Measurements from ENCODE around the gene PHTF2. TPM values are rescaled to one million over a fixed set of nuclear protein-coding genes. Genes with fewer than 3 reads are reported as not detected.

Gene PHTF2
- total RNA-seq, 2 donors from 2014 or later, result 39.4 to 45.9 TPM

GRCh38 chr7:77811516-77812289 is 13.1 kb downstream of the PHTF2 start:
- no peak for DNase-seq (ENCODE audit: low spot score)
- Histone ChIP-seq H3K4me3 (no peak overlapping the region), H3K9me3 (peaks cover 11% of the 10 kb centered on the region), H3K27me3 (replicated peaks; ENCODE audit: insufficient read depth) (no peaks in the 10 kb centered on the region), H3K27ac (peak overlapping the region in 1 of 2 donors; percentile 51), H3K36me3 (no peaks in the 10 kb centered on the region), H3K4me1 (ENCODE audit: control insufficient read depth in 1 of 2, low read depth in 2 of 2) (peaks cover 11 to 12% of the 10 kb centered on the region in 2 donors)
- no peak for TF ChIP-seq CTCF (IDR thresholded peaks at IDR 0.05)
- no peak for ATAC-seq (ENCODE audit: insufficient number of reproducible peaks, low FRiP score, low read depth)

DNA sequence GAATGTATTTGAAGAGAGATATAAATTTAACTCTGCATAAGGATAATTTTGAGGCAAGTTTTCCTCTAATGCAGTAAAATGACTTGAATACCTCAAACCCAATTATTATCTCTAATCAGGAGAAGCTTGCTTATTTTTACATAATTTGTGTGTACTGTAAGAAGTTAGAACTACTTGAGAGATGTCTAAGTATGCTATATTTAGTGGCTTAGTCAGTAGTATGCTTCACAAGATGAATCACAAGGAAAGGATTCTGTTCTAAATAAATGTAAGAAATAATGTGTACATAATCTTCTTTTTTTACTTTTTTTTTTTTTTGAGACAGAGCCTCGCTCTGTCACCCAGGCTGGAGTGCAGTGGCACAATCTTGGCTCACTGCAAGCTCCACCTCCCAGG is 13.7 kb downstream of the PHTF2 start:
- Histone ChIP-seq H3K4me3 (no peak overlapping the region), H3K27me3 (replicated peaks; ENCODE audit: insufficient read depth) (no peaks in the 10 kb centered on the region), H3K4me1 (ENCODE audit: control insufficient read depth in 1 of 2, low read depth in 2 of 2) (peaks cover 11 to 12% of the 10 kb centered on the region in 2 donors), H3K36me3 (no peaks in the 10 kb centered on the region), H3K9me3 (peaks cover 5% of the 10 kb centered on the region), H3K27ac (peak overlapping the region in 1 of 2 donors; percentile 51)
- TF ChIP-seq CTCF (IDR thresholded peaks at IDR 0.05), result no peak
- ATAC-seq (ENCODE audit: insufficient number of reproducible peaks, low FRiP score, low read depth), result no peak
- DNase-seq (ENCODE audit: low spot score), result no peak

- no peak for TF ChIP-seq CTCF (IDR thresholded peaks at IDR 0.05)
- no peak overlapping the region for H3K27ac ChIP-seq
- no peak overlapping the region for H3K4me3 ChIP-seq
- no peaks in the 10 kb centered on the region for H3K36me3 ChIP-seq
- DNase-seq (ENCODE audit: low spot score) (no peak), ATAC-seq (ENCODE audit: insufficient number of reproducible peaks, low FRiP score, low read depth) (no peak)
- no peaks in the 10 kb centered on the region for H3K9me3 ChIP-seq
- H3K4me1 ChIP-seq (ENCODE audit: control insufficient read depth in 1 of 2, low read depth in 2 of 2), result peaks cover 11 to 12% of the 10 kb centered on the region in 2 donors
- H3K27me3 ChIP-seq (replicated peaks; ENCODE audit: insufficient read depth), result no peaks in the 10 kb centered on the region
These were observed 14.6 kb downstream of the PHTF2 start for GRCh38 chr7:77813180-77813579.

DNA sequence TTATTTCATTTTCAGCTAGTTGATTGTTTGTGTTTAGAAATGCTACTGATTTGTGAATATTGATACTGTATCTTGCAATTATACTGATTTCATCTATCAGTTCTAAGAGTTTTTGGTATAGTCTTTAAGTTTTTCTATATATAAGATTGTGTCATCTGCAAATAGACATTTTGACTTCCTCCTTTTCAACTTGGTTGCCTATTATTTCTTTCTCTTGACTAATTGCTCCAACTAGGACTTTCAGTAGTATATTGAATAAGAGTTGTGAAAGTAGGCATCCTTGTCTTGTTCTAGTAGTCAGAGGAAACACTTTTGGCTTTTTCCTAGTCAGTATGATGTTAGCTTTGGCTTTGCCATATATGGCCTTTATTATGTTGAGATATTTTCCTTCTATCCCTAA is 20.4 kb downstream of the PHTF2 start:
- Histone ChIP-seq H3K9me3 (peaks cover 14% of the 10 kb centered on the region), H3K27me3 (replicated peaks; ENCODE audit: insufficient read depth) (no peaks in the 10 kb centered on the region), H3K36me3 (no peaks in the 10 kb centered on the region), H3K27ac (no peak overlapping the region), H3K4me3 (no peak overlapping the region), H3K4me1 (ENCODE audit: control insufficient read depth in 1 of 2, low read depth in 2 of 2) (peaks cover 4 to 10% of the 10 kb centered on the region in 2 donors)
- DNase-seq (ENCODE audit: low spot score) (no peak), ATAC-seq (ENCODE audit: insufficient number of reproducible peaks, low FRiP score, low read depth) (no peak)
- no peak for TF ChIP-seq CTCF (IDR thresholded peaks at IDR 0.05)

GRCh38 chr7:77820967-77821366 is 22.4 kb downstream of the PHTF2 start:
- Histone ChIP-seq H3K9me3 (peaks cover 14% of the 10 kb centered on the region), H3K4me1 (ENCODE audit: control insufficient read depth in 1 of 2, low read depth in 2 of 2) (peaks cover 4 to 11% of the 10 kb centered on the region in 2 donors)

More at GRCh38 chr7:77820967-77821366, 22.4 kb downstream of the PHTF2 start:
- H3K27me3 ChIP-seq (replicated peaks; ENCODE audit: insufficient read depth), result no peaks in the 10 kb centered on the region
- no peak overlapping the region for H3K4me3 ChIP-seq
- H3K36me3 ChIP-seq, result no peaks in the 10 kb centered on the region
- DNase-seq (ENCODE audit: low spot score) (no peak), ATAC-seq (ENCODE audit: insufficient number of reproducible peaks, low FRiP score, low read depth) (no peak)
- H3K27ac ChIP-seq, result no peak overlapping the region
- TF ChIP-seq CTCF (IDR thresholded peaks at IDR 0.05), result no peak
